NCI-H2171 (cell line): ENCODE results near the gene FOXL1.

Experiments
- DNase-seq: peaks from one replicate; lab custom pipeline; 2025; lab: John Stamatoyannopoulos, UW

FOXL1 gene

DNA sequence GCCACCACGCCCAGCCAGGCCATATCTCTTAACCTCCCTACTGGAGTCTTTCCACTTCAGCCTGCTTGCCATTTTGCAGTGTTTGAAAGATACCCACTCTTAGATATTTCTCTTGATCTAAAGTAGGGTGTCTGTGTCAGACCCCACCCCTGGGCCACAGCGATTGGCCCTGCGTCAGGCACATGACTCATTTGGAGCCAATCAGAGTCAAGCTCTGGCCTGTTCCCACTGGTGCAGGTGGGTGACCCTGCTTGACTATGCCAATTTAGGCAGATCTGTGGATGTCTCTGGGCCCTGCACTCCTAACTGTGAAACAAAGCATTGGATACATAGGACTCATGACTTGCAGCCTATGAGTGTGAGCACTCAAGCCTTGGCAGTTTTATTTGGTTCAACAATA, 27.6 kb downstream of the FOXL1 start:
- no peak for DNase-seq

- DNase-seq: no peak
Observed at GRCh38 chr16:86608301-86608747, 30.0 kb downstream of the FOXL1 start.

GRCh38 chr16:86609115-86609514, 30.8 kb downstream of the FOXL1 start:
- no peak for DNase-seq

DNA sequence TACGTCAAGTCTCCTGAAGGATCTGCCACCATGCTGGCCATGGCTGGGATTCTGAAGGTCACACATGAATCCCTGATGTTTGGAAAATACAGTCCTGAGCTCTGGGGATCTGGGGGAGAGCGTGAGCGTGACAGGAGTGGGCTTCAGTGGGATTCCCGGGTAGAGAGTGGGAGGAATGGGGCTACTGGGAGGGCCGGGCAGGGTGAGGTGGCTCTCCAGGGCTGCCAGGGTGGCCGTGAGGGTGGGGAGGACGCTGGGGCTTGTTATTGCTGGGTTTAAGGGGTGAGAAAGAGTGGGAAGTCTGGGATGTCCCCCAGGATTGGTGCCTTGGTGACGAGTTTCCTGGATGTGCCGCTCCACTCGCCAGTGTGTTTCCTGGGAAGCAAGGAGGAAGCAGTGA, 31.3 kb downstream of the FOXL1 start:
- DNase-seq: no peak

DNA sequence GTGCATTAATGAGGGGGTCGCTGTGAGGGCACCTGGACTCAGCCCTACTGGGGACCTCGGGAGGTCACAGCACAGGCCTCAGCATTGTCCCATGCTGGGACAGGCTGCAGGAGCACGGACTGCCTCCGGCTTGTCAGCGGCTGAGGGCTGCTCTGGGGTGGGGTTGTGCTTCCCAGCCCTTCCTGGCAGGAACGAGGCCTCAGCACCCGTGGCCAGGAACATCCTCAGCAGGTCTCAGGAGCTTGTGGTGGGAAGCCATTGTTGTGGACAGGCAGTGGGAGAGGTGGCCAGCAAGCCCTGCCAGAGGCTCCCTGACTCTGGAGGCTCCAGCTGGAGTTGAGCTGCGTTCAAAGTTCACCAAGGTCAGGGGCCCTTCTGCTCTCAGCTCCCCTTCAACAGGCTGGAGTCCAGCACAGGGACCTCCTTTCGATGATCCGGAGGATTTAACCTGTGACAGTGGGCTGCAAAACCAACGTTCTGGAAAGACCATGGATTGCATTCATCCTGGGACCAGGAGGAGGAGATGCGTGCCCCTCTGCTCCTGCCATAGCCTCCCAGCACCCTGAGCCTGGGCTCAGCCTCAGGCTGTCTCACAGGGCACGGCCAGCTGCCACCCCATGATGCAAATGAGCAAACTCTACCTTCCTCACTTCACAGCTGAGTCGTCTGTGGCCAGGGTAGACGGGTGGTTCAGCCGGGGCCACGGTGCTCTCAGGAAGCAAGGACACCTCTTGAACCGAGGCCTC, 32.6 kb downstream of the FOXL1 start:
- DNase-seq: no peak

GRCh38 chr16:86611525-86611855, 33.1 kb downstream of the FOXL1 start:
- DNase-seq: no peak

GRCh38 chr16:86611941-86612340, 33.6 kb downstream of the FOXL1 start:
- no peak for DNase-seq

GRCh38 chr16:86614699-86615098, 36.4 kb downstream of the FOXL1 start:
- no peak for DNase-seq

- no peak for DNase-seq
Observed at GRCh38 chr16:86616906-86617305, 38.6 kb downstream of the FOXL1 start.

- DNase-seq: no peak
Observed at GRCh38 chr16:86618431-86619238, 40.3 kb downstream of the FOXL1 start.

DNA sequence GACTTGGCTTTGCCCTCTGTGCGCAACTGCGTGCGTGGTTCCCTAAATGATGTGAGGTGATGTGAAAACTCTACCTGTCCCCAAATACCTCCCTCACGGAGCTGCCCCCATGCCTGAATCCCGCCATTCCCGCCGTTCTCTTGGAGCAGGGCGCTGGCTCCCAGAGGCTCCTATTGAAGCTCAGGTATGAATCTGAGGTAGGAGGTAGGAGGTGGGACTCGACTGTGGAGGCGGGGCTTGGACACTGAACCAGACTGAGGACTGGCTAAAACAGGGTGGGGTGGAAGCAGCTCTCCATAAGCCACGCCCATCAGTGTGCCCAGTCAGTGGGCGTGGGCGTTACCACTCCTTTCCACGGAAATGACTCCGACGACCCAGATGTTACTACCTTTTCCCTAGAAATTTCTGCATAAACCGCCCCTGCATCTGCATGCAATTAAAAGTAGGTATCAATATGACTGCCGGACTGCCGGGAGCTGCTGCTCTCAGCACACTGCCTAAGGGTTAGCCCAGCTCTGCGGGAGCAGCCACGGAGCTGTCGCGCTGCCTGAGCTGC, 41.0 kb downstream of the FOXL1 start:
- no peak for DNase-seq

GRCh38 chr16:86620184-86620583, 41.8 kb downstream of the FOXL1 start:
- DNase-seq: no peak

GRCh38 chr16:86621966-86622365, 43.6 kb downstream of the FOXL1 start:
- no peak for DNase-seq

GRCh38 chr16:86622700-86623615, 44.6 kb downstream of the FOXL1 start:
- no peak for DNase-seq

DNA sequence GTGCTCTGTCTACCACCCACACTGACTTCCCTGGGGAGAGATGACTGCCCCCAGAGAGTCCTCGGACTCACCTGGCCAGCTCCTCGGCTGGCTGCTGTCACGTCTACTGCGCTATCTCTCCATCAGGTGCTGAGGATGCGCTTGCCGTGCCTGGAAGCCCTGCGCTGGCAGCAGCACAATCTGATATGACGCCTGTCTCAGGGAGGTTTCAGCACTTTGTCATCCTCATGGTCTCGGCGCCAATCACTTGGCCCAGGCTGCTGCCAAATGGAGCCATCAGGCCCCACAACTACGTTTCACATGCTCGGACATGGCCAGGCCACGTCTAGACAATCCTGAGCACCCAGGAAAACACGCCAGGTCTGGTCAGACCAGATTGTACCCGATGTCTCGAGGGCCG, 46.7 kb downstream of the FOXL1 start:
- DNase-seq: no peak

DNA sequence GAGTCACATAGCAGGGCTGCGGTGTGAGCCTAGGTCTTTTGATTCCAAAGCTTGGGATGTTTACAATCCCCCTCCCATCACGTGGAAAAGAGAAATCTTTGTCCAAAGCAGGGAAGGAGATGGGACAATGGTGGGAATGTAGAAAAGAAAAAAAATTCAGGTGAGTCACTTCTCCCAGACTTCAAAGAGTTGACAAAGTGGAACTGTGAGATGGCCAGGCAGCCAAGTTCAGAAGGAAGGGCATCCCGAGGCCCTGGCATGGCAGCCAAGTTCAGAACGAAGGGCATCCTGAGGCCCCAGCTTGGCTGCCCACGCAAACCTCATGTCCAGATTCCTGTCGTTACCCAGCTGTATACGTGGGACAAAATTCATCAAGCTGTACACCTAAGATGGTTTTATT, 47.5 kb downstream of the FOXL1 start:
- no peak for DNase-seq

GRCh38 chr16:86626284-86626683, 47.9 kb downstream of the FOXL1 start:
- no peak for DNase-seq

DNA sequence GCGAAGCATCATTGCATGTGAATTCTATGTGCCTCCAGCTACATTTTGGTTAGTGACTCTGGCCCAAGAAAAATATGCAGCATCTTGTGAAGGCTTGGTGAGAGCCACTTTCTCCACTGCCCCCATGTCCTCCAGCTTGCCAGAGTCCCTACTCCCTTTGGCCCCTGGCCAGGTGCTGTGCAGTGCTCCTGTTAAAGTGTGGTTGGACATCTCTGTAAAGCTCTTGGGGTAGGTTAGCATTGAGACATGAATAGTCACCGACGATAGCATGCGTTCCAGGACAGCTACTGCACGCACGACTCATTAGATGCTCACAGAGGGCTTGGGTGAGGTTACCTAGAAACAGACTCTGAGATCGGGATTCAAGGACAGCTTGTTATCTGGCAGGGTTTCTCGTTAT, 48.6 kb downstream of the FOXL1 start:
- DNase-seq: no peak

DNA sequence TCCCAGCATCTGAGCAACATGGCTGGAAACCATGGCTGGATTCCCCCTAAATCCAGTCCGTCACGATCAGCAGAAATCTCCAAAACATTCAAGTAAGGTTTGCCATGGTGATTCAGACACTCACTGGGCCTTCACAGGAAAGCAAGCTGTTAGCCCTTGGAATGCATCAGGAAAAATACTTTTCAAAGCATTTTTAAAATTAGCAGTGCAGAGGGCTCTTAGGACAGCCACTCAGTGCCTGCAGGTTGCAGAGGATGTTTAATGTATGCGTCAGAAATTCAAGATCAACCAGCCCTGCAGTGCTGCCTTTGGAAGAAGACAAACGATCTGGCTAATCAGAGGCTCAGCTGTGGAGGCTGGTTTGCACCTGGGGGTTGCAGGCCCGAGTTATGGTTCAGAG, 50.3 kb downstream of the FOXL1 start:
- DNase-seq: no peak

DNA sequence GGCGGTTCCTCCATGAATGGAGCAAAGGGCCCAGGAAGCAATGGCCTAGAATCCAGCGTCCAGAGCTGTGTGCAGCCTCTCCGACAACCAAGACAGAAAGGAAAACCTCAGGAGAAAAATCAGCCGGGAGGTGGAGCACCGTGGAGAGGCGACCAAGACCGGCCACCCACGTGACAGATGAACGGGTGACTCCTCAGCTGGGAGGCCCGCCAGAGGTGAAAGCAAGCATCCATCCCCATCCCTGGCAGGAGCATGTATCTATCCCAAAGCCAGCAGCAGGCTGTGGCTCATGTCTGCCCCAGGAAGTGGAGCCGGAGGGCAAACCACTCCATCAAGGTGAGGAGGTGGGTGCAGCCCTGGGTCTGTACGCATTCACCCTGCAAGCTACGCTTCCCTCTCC, 52.1 kb downstream of the FOXL1 start:
- DNase-seq: no peak

GRCh38 chr16:86631444-86631843, 53.1 kb downstream of the FOXL1 start:
- no peak for DNase-seq
